Measurements from ENCODE around the gene C1QTNF7.

The C1QTNF7 gene

GRCh38 chr4:15385928-15386327, 41.9 kb upstream of the C1QTNF7 start:
- no peaks in the 10 kb centered on the region for H3K36me3 ChIP-seq
- no peaks in the 10 kb centered on the region for H3K27me3 ChIP-seq
- H3K4me3 ChIP-seq (ENCODE audit: low read depth, low read length): no peak overlapping the region
- no peak for DNase-seq
- no peaks in the 10 kb centered on the region for H3K9me3 ChIP-seq
- H3K4me1 ChIP-seq: no peaks in the 10 kb centered on the region
- no peak for TF ChIP-seq CTCF (IDR thresholded peaks at IDR 0.05; ENCODE audit: low read depth, low read length)

DNA sequence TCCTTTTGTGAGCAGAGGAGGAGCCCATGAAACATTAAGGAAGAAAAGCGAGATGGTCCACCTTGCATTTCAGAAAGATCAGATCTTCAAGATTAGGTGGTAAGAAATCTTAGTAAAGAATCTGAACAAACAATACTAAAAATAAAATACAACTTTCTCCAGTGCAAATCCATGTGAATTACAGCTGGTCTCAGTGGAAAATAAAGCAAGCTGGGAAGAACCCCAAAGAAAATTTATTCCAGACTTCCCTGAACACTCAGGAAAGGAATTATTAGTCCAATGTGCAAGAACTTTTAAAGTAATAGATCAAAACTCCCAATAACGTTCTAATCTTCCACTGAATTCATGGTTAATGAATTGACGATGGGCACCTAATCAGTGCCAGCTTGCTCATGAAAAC, 37.3 kb upstream of the C1QTNF7 start:
- DNase-seq: no peak
- no peaks in the 10 kb centered on the region for H3K4me1 ChIP-seq
- TF ChIP-seq CTCF (IDR thresholded peaks at IDR 0.05; ENCODE audit: low read depth, low read length): no peak
- H3K36me3 ChIP-seq: no peaks in the 10 kb centered on the region
- H3K9me3 ChIP-seq: no peaks in the 10 kb centered on the region
- H3K27me3 ChIP-seq: no peaks in the 10 kb centered on the region
- no peak overlapping the region for H3K4me3 ChIP-seq (ENCODE audit: low read depth, low read length)

DNA sequence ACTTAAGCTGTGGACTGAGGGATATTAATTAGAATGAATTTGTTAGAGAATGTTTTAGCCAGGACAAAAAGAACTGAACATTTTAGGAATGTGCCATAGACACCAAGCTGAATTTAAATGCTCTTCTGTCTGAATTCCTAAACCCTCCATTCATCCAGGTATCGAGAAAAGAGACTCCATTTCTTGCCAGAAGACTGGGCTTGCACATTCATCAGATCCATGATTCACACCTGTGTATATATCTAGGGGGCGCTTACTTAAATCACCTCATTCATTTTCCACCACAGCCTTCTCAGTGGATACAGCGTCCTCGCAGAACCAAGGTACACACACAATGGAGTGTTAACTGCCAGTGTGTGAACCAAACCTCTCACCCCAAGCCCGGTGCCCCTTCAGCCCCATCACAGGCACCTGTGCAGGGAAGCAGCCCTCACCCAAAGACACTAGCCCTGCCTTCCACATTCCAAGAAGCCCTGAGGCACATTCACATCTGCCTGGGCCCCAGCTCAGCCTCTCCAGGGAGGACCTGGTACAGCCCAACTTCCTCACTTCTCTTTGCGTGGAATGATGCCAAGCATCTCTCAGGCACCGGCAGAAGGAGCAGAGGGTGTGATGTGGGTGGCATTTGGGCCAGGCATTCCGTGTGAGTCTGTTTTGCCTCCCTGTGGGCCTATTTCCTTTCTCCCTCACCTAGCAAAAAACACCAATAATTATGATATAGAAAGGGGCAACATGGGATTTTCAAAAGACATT, 35.6 kb upstream of the C1QTNF7 start:
- DNase-seq: no peak
- no peaks in the 10 kb centered on the region for H3K4me1 ChIP-seq
- H3K4me3 ChIP-seq (ENCODE audit: low read depth, low read length): no peak overlapping the region
- no peaks in the 10 kb centered on the region for H3K27me3 ChIP-seq
- no peaks in the 10 kb centered on the region for H3K9me3 ChIP-seq
- TF ChIP-seq CTCF (IDR thresholded peaks at IDR 0.05; ENCODE audit: low read depth, low read length): no peak
- H3K36me3 ChIP-seq: no peaks in the 10 kb centered on the region

- no peak overlapping the region for H3K4me3 ChIP-seq (ENCODE audit: low read depth, low read length)
- no peaks in the 10 kb centered on the region for H3K4me1 ChIP-seq
- no peak for DNase-seq
- H3K9me3 ChIP-seq: no peaks in the 10 kb centered on the region
- no peak for TF ChIP-seq CTCF (IDR thresholded peaks at IDR 0.05; ENCODE audit: low read depth, low read length)
- H3K36me3 ChIP-seq: no peaks in the 10 kb centered on the region
- no peaks in the 10 kb centered on the region for H3K27me3 ChIP-seq
Measured at GRCh38 chr4:15395311-15395710, 32.5 kb upstream of the C1QTNF7 start.

GRCh38 chr4:15396157-15396800, 31.6 kb upstream of the C1QTNF7 start:
- no peak overlapping the region for H3K4me3 ChIP-seq (ENCODE audit: low read depth, low read length)
- H3K4me1 ChIP-seq: no peaks in the 10 kb centered on the region
- no peaks in the 10 kb centered on the region for H3K9me3 ChIP-seq
- TF ChIP-seq CTCF (IDR thresholded peaks at IDR 0.05; ENCODE audit: low read depth, low read length): peak; percentile 77
- H3K36me3 ChIP-seq: no peaks in the 10 kb centered on the region
- DNase-seq: peak; percentile 60
- H3K27me3 ChIP-seq: no peaks in the 10 kb centered on the region

GRCh38 chr4:15398001-15398400, 29.8 kb upstream of the C1QTNF7 start:
- H3K36me3 ChIP-seq: no peaks in the 10 kb centered on the region
- H3K9me3 ChIP-seq: no peaks in the 10 kb centered on the region
- DNase-seq: no peak
- H3K4me1 ChIP-seq: no peaks in the 10 kb centered on the region
- no peaks in the 10 kb centered on the region for H3K27me3 ChIP-seq
- H3K4me3 ChIP-seq (ENCODE audit: low read depth, low read length): no peak overlapping the region
- TF ChIP-seq CTCF (IDR thresholded peaks at IDR 0.05; ENCODE audit: low read depth, low read length): no peak
